HuH-7.5 (cell line): ENCODE data around the gene VIPR2.
"Not testable (repeated sequence)": the region's sequence is repeated elsewhere in the genome, so short reads cannot be mapped to it uniquely, and the experiment has no call there.

Source experiments
- DNase-seq: peaks from one replicate; pipeline ENCODE4 v3.0.0; 2011; ENCODE audit warnings: low spot score

VIPR2 gene

GRCh38 chr7:159139639-159140038 lies 5.0 kb downstream of the VIPR2 start:
- DNase-seq: no peak

- DNase-seq: no peak
Observed at GRCh38 chr7:159139202-159139601, 5.5 kb downstream of the VIPR2 start.

- DNase-seq: no peak
Observed at GRCh38 chr7:159138508-159138907, 6.2 kb downstream of the VIPR2 start.

GRCh38 chr7:159137906-159138305 lies 6.8 kb downstream of the VIPR2 start:
- DNase-seq: no peak

DNA sequence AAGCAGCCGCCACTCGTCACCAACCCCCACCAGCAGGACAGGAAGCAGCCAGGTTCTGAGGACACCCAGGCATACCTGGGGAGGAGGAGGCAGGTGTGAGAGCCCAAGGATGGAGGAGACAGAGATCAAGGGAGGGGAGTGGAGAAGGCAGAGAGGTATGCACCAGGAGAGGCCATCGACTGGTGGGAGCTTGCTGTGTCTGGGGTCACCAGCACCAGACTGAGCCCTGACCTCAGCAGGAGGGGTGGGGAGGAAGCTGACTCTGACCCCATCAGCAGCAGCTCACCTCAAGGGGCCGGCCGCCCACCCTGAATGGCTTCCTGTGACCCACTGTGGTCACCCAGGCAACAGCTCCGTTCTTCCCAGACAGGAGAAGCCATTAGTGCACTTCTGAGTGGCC lies 7.8 kb downstream of the VIPR2 start:
- DNase-seq: no peak

DNA sequence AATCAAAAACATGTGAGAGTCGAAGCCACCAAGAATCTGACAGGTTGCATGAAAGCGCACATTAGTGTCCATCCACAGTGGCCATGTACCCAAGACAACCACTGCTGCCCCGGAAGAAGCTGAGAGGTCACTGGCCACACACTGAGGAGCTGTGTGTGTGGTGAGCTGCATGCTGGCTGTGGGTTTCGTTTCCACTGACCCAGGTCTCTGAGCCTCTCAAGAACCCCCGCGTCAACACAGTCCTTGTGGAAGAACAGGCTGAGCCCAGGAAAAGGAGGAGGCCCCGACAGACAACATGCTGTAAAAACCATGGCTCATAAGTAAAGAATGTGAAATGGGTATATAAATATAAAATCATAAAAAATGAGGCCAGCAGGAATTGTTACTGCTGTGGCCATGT lies 8.2 kb downstream of the VIPR2 start:
- DNase-seq: no peak

- no peak for DNase-seq
Observed at GRCh38 chr7:159136013-159136412, 8.7 kb downstream of the VIPR2 start.

DNA sequence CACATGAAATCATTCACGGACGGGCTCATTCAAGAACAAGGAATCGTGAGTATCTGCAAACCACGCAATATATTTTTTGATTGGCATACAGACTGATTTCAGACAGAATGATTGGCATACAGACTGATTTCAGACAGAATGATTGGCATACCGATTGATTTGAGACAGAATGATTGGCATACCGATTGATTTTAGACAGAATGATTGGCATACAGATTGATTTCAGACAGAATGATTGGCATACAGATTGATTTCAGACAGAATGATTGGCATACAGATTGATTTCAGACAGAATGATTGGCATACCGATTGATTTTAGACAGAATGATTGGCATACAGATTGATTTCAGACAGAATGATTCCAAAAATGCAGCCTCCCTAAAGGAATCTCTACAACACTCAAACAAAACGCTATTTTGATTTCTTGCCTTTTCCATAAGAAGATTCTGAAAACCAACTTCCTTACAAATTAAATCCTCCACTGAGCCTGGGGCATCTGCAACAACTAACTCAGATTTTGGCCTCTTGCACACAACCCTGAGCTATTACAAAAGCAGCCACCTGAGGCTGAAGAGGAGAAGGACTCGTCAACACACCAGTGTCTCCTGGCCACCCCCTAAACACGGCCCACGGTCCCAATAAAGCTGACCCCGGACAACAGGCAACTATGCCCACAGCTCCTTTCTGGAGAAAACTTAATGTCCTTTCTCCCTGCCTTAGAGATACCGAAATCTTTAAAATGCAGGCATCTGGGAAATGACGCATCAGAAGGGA lies 11.8 kb downstream of the VIPR2 start:
- not testable (repeated sequence) for DNase-seq

- DNase-seq: no peak
Observed at GRCh38 chr7:159130820-159131219, 13.8 kb downstream of the VIPR2 start.

DNA sequence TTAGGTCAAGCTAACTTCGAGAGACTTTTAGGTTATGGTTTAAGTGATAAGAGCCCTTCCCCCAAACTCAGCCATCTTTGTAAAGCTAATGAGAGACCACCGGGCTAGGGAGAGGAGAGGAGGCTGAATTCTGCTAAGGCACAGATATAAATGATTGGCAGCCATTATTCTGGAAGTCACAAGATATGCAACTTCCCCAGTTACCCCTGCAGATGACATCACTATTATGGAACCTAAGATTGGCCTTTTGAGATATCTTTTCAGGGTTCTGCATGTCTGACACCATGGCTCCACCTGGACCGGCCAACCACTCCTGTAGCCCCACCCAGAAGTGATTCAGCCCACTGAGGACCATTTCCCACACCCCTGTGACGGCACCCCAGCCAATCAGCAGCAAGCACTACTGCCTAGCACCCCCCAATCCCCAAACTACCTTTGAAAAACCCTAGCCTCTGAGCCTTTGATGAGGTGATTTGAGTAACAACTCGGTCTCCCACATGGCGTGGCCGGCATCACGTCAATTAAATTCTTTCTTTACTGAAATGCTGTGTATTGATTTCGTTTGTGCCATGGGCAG lies 14.4 kb downstream of the VIPR2 start:
- DNase-seq: no peak

DNA sequence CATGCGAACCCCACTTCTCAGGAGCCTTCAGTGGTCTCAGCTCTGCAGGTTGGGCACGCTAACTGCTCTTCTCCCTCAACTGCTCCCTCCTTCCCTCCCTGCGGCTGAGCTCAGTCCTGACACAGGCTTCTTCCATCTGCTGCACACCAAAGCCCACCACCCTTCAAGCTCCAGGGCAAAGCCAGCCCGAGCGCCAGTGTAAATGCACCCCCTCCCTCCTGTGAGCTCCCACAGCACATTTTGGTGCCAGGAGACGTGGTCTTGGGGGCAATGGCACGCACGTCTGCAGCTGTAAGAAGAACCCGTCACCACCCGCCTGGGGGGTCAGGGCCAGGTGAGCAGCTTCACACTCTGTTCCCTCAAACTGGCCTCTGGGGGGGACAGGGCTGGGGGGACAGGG lies 15.9 kb downstream of the VIPR2 start:
- DNase-seq: no peak

GRCh38 chr7:159127691-159128642 lies 16.7 kb downstream of the VIPR2 start:
- DNase-seq: no peak

DNA sequence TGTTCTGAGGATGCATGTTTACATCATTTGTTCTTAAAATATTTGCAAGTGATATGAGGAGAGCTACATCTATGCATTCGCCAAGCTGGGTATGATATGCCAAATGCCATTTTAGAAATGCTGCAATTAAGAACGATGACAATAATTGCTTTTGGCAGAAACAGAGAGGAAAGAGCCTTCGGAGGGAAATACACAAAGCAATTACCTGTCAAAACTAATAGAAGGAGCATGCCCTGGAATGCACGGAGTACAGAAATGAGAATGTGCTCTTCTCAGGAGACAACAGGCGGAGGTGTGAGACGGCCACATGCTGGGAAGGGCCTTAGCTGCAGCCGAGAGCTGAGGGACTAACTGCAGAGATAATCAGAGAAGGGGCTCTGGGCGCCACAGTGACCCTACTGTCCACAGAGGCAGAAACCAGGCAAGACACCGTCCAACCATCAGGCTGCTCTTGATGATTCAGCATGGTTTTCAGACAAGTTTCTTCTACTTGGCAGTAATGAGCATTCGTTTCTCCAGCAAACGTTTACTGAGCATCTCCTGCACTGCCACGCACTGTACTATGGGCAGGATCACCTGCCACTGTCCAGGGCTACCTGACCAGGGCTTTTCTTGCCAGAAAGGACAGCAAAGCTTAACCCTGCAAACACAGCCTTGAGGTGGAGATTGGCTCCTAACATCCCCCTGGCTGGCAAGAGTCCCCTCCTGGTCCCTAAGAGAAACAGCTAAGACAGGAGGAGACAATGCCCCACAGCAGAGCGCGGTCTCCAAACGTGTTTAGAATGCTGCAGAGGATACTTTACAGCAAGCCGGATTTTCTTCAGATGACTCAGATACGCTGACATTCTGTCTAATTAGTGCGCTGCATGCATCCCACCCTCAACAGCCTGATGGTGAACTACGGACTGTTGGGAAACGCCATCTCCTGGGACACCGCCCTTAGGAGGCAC lies 18.1 kb downstream of the VIPR2 start:
- DNase-seq: no peak

DNA sequence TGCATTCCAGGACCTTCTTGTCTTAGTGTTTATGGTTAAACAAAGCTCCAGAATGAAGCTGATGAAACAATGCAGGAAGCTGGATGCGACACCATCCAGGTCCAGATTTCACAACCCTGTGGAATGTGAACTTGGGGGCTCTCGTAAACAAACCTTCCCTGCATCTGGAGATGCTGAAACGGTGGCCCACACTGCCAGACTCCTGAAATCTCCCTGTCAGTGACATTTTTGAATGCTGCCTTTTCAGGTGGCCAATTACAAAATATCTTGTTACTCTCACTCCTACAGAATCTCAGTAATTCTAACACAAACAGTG lies 18.8 kb downstream of the VIPR2 start:
- DNase-seq: no peak

- no peak for DNase-seq
Observed at GRCh38 chr7:159125104-159125954, 19.3 kb downstream of the VIPR2 start.

DNA sequence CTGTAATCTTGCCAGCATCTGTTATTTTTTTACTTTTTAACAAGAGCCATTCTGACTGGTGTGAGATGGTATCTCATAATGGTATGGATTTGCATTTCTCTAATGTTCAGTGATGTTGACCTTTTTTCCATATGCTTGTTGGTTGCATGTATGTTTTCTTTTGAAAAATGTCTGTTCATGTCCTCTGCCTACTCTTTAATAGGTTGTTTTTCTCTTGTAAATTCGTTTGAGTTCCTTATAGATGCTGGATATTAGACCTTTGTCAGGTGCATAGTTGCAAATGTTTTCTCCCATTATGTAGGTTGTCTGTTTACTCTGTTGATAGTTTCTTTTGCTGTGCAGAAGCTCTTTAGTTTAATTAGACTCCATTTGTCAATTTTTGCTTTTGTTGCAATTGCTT lies 20.9 kb downstream of the VIPR2 start:
- not testable (repeated sequence) for DNase-seq

- not testable (repeated sequence) for DNase-seq
Observed at GRCh38 chr7:159123294-159123693, 21.4 kb downstream of the VIPR2 start.

- no peak for DNase-seq
Observed at GRCh38 chr7:159122276-159122675, 22.4 kb downstream of the VIPR2 start.

GRCh38 chr7:159121476-159121875 lies 23.2 kb downstream of the VIPR2 start:
- DNase-seq: no peak

DNA sequence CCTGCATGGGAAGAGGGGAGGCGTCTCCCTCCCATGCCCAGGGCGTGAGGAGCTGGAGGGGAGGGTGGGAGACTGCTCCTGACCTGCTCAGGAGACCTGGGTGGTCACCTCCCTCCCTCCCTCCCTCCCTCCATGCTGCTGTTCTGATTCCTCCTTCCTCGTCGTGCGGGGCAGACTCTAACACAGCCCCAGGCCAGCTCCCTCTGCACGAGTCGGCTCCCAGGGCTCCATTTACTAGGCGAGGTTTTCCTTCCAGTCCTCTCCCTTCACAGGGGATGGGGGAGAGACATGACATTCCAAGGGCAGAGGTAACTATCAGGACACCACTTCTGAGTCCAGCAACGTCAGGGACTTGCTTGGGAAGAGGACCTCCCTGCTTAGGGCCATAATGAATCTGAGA lies 23.6 kb downstream of the VIPR2 start:
- DNase-seq: no peak

DNA sequence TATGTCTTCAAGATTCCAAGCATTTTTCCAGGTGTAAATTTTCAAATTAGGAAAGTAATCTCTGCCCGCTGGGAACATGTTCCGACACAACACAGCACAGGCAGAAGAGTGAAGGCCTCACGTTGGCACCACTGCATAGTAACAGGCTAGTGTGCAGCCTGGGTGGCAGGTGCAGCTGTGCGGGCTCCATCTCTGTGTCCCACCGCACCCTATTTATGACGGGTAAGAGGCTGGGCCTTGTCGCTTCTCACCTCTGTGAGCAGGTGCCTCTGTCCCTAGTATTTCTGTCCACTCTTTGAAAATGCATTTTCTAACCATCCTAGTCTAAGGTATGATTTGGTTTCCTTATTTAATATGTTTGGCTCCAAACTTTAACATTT lies 24.1 kb downstream of the VIPR2 start:
- DNase-seq: no peak
